EH (cell line): ENCODE data around the gene CFAP20.
A peak's percentile ranks its signal among the peaks of the same experiment; 100 is the strongest.

Experiments used
- DNase-seq: peaks from one replicate; pipeline ENCODE4 v3.0.0-alpha.2; 2015; ENCODE audit warnings: low read depth

The CFAP20 gene

DNA sequence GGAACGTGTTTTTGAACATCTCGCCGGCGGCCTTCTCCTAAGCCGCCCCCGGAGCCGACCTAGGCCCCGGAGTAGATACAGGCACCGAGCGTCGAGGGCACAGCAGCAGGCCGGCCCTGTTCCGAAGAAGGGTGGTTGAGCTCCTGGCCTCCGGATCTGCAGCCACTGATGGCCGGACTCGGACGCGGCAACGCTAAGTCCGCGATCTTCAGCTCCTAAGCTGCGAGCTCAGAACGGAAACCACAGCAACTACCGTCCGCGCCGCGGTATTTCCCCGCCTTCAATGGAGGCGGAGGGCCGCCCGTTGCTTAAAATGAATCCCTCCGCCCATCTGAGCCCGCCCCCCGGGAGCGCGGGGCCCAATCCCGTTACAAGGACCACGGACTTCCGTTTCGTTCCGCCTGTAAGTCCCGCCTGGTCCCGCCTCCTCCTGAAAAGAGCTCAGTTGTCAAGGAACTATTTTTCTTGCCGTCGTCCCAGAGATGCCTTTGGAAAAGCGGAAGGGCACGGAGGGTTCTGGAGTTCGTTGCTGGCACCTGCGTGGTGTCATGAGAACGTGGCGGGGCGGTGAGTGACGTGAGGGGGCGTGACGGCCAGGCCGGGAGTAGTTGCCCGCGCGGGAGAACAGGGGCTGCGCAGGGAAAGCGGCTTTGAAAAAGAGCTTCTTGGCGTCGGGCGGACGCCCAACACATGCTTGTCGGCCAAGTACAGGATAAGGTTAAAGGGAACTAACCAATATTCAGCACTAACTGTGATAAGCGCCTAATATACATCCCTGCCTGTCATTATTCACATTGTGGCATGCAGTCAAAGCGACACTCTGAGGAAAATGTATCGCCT, at the start of gene CFAP20:
TSS of gene CFAP20 (minus strand) at position 285 of the 840 bp plus-strand sequence. CDS start at position 19, 266 bp downstream.
- DNase-seq: peak; percentile 100

DNA sequence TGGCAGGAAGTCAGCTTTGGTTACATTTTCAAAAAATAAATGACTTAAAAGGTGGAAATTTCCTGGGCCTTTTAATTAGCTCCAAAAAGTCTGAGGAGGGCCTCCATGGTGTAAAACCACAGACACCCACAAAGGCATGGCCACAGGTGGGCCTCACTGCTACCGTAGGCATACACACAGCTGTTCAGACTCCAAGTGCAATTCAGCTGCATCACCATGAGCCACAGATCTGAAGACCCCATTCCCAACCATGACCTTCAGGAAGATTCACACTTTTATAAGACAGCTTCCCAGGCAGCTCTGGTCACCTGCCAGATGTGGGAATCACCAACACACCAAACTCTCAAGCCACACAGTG, 48.2 kb upstream of the CFAP20 start:
- DNase-seq: no peak

DNA sequence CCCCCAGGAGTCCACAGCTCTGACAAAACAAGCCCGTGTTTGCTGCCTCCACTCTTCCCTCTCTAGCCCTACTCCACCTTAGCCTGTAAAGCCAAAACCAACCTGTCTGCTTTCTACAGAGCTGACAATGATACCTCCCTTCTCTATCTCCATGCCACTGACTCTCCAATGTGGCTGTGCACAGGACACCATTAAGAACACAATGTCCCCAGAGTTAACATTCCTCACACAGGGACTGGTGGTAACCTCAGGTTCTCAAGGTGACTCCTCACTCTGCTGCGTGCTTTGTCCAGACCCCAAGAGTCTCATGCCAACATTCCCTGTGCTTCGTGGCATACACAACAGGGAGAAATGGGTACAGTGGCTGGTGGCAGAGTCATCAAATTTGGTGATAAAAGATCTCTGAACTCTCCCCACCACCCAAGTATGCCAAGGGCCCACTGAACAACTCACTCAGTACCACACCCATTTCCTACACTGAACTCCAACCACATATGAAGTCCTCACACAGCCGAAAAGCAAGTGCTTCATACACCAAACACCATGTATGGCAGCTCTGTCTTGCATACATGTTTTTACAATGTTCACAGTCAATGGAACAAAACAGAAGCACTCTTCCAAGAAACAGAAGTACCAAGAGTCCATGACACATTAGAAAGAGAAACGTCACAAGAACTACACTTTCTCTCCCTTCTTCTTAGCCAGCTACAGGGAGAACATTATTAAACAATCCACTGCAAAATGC, 47.6 kb upstream of the CFAP20 start:
- no peak for DNase-seq

- DNase-seq: no peak
Observed at GRCh38 chr16:58170223-58170622, 41.0 kb upstream of the CFAP20 start.

GRCh38 chr16:58160855-58161254, 31.7 kb upstream of the CFAP20 start:
- no peak for DNase-seq

GRCh38 chr16:58158725-58159124, 29.5 kb upstream of the CFAP20 start:
- DNase-seq: no peak

GRCh38 chr16:58157951-58158540, 28.9 kb upstream of the CFAP20 start:
- no peak for DNase-seq

DNA sequence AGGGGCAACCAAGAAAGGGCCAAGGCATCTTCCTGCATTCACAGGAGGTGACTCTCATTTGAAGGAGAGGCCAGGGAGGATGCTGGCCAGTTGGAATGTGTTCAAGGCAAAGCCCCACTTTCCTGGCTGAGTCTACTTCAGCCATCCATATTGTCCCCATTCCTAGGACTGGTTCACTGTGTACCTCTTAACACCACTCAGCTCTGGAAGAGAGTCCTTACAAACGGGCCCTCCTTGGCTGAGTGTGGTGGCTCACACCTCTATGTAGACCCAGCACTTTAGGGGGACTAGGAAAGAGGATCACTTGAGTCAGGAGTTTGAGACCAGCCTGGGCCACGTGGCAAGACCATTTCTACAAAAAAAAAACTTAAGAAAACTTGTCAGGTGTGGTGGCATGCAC, 28.1 kb upstream of the CFAP20 start:
- no peak for DNase-seq

- no peak for DNase-seq
Observed at GRCh38 chr16:58155839-58156238, 26.7 kb upstream of the CFAP20 start.

- DNase-seq: no peak
Observed at GRCh38 chr16:58154345-58154744, 25.2 kb upstream of the CFAP20 start.

GRCh38 chr16:58152246-58152868, 23.2 kb upstream of the CFAP20 start:
- peak; percentile 9 for DNase-seq

GRCh38 chr16:58148526-58148925, 19.3 kb upstream of the CFAP20 start:
- no peak for DNase-seq

GRCh38 chr16:58148099-58148498, 18.9 kb upstream of the CFAP20 start:
- DNase-seq: no peak

- DNase-seq: no peak
Observed at GRCh38 chr16:58138852-58139251, 9.7 kb upstream of the CFAP20 start.

- no peak for DNase-seq
Observed at GRCh38 chr16:58137581-58137980, 8.4 kb upstream of the CFAP20 start.

- peak; percentile 4 for DNase-seq
Observed at GRCh38 chr16:58128711-58129096, 477 bp downstream of the CFAP20 start.

- DNase-seq: no peak
Observed at GRCh38 chr16:58128181-58128631, 975 bp downstream of the CFAP20 start.

GRCh38 chr16:58127634-58128033, 1.5 kb downstream of the CFAP20 start:
- peak; percentile 16 for DNase-seq

GRCh38 chr16:58127033-58127556, 2.1 kb downstream of the CFAP20 start:
- DNase-seq: peak; percentile 53

DNA sequence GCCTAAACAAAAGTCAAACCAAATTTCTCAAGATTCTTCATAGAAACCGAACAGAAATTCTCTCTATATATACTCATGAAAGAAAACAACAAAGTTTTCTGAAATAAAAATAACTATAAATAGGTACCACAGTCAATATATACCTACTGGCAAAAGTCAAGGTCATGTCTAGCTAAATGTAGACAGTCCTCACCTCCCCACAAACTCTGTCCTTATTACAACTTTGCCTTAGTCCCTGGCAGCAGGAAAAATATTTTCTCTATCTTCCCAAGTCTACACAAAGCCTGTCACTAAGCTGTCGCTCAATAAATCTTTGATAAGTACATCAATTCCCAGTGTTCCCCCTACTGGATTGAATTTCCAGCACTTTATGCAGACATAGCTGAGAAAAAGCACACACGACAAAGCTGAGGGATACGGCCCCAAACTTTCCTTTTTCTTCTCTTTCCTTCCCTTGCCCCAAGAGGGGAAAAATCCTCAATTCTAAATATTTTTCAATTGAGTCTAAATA, 2.7 kb downstream of the CFAP20 start:
- DNase-seq: no peak

DNA sequence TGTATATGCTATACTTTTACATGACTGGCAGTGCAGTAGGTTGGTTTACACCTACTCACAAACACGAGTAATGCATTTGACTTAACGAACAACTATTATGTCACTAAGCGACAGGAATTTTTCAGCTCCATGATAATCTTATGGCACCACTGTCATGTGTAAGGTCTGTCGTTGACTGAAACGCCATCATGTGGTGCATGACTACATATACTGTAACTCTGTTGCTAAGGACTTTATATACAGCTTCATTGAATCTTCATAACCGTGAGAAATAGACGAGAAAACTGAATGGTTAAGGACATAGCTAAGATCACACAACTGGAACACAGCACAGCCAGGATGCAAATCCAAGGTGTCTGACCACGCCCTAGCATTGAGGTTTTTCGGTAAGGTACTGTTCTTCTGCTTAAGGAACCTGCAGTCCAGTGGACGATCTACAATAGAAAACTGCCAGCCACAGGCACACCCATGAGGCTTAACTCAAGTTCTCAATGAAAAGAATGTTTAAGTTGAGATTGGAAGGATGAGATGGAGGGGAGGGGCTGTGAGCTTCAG, 3.3 kb downstream of the CFAP20 start:
- DNase-seq: no peak

DNA sequence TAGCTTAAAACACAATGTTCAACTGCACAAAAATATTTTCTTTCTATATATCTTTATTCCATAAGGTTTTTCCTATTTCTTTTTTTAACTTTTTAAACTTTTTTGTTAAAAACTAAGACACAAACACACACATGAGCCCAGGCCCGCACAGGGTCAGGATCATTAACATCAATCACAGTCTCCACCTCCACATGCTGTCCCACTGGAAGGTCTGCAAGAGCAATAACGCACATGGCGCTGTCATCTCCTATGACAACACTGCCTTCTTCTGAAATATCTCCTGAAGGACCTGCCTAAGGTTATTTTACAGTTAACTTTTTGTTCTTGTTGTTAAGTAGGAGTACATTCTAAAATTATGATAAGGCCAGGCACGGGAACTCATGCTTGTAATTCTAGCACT, 4.1 kb downstream of the CFAP20 start:
- DNase-seq: no peak
